ENCODE data around the gene ETF1. TPM values are rescaled to one million over a fixed set of nuclear protein-coding genes. Genes with fewer than 3 reads are reported as not detected.

The ETF1 gene
- total RNA-seq, 1 donor, result 113 TPM

DNA sequence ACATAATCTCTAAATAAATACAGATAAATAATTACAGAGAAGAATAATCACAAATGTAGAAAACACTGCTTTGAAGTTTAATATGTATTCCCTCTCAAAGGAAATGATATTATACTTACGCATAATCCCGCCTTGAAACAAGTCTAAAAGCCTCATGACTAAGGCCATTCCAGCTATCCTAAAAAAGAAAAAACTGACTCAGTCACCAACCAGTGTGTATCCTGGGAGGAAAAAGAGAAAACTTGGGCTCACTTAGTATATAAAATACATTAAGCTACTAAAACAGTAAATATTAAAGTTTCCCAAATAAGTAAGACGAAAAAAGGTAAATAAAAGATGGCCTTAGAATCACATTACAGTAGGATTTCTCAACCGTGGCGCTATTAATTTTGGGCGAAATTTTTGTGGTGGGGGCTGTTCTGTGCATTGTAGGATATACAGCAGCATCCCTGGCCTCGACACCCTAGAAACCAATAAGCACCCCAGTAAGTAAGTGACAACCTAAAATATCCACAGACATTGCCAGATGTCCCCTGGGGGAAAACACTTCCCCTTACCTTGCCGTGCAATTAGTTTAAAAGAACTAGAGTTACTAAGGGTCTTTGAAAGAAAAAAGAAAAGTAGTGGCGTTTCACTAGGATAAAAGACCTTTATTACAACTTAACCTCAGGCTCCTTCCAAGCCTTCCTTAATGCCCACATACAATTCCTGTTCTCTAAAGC is 31.1 kb upstream of the ETF1 start:
- peak; percentile 84 for DNase-seq (ENCODE audit: insufficient read length, low spot score, missing footprints)
- Histone ChIP-seq H3K9me3 (ENCODE audit: low read depth, low read length) (no peaks in the 10 kb centered on the region), H3K27ac (ENCODE audit: low read depth, low read length) (peak overlapping the region; percentile 100), H3K4me2 (ENCODE audit: insufficient read depth, low read length) (peak overlapping the region; percentile 99), H3K27me3 (ENCODE audit: insufficient read depth, low read length) (no peaks in the 10 kb centered on the region), H4K20me1 (ENCODE audit: insufficient read depth, low read length) (peaks cover 18% of the 10 kb centered on the region), H2AFZ (ENCODE audit: low read length) (no peak overlapping the region), H3K4me1 (ENCODE audit: insufficient read depth, low read length) (peaks cover 19% of the 10 kb centered on the region), H3K79me2 (ENCODE audit: insufficient read depth, low read length) (peaks cover 59% of the 10 kb centered on the region), H3K36me3 (ENCODE audit: insufficient read depth, low read length) (peaks cover 48% of the 10 kb centered on the region), H3K4me3 (ENCODE audit: insufficient read depth, low read length) (peak overlapping the region; percentile 99)
- TF ChIP-seq, protein P1, sequence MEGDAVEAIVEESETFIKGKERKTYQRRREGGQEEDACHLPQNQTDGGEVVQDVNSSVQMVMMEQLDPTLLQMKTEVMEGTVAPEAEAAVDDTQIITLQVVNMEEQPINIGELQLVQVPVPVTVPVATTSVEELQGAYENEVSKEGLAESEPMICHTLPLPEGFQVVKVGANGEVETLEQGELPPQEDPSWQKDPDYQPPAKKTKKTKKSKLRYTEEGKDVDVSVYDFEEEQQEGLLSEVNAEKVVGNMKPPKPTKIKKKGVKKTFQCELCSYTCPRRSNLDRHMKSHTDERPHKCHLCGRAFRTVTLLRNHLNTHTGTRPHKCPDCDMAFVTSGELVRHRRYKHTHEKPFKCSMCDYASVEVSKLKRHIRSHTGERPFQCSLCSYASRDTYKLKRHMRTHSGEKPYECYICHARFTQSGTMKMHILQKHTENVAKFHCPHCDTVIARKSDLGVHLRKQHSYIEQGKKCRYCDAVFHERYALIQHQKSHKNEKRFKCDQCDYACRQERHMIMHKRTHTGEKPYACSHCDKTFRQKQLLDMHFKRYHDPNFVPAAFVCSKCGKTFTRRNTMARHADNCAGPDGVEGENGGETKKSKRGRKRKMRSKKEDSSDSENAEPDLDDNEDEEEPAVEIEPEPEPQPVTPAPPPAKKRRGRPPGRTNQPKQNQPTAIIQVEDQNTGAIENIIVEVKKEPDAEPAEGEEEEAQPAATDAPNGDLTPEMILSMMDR (IDR thresholded peaks at IDR 0.05; ENCODE audit: extremely low read depth, low read depth, low read length), result no peak

DNA sequence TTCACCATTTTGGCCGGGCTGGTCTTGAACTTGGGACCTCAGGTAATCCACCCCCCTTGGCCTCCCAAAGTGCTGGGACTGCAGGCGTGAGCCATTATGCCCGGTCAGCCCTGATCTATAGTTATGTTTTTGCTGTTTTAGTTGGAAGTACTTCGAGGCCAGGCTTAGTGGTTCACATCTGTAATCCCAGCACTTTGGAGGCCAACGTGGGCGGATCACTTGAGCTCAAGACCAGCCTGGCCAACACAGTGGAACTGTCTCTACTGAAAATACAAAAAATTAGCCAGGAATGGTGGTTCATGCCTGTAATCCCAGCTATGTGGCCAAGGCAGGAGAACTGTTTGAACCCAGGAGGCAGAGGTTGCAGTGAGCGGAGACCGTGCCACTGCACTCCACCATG is 30.2 kb upstream of the ETF1 start:
- H3K9me3 ChIP-seq (ENCODE audit: low read depth, low read length), result no peaks in the 10 kb centered on the region
- DNase-seq (ENCODE audit: insufficient read length, low spot score, missing footprints), result no peak
- H3K4me2 ChIP-seq (ENCODE audit: insufficient read depth, low read length), result peak overlapping the region; percentile 99
- H3K36me3 ChIP-seq (ENCODE audit: insufficient read depth, low read length), result peaks cover 57% of the 10 kb centered on the region
- no peak overlapping the region for H2AFZ ChIP-seq (ENCODE audit: low read length)
- H3K4me3 ChIP-seq (ENCODE audit: insufficient read depth, low read length), result no peak overlapping the region
- peak overlapping the region; percentile 100 for H3K27ac ChIP-seq (ENCODE audit: low read depth, low read length)
- H4K20me1 ChIP-seq (ENCODE audit: insufficient read depth, low read length), result peaks cover 18% of the 10 kb centered on the region
- H3K27me3 ChIP-seq (ENCODE audit: insufficient read depth, low read length), result no peaks in the 10 kb centered on the region
- TF ChIP-seq, protein P1 (IDR thresholded peaks at IDR 0.05; ENCODE audit: extremely low read depth, low read depth, low read length), result no peak
- H3K4me1 ChIP-seq (ENCODE audit: insufficient read depth, low read length), result peaks cover 27% of the 10 kb centered on the region
- peaks cover 68% of the 10 kb centered on the region for H3K79me2 ChIP-seq (ENCODE audit: insufficient read depth, low read length)

DNA sequence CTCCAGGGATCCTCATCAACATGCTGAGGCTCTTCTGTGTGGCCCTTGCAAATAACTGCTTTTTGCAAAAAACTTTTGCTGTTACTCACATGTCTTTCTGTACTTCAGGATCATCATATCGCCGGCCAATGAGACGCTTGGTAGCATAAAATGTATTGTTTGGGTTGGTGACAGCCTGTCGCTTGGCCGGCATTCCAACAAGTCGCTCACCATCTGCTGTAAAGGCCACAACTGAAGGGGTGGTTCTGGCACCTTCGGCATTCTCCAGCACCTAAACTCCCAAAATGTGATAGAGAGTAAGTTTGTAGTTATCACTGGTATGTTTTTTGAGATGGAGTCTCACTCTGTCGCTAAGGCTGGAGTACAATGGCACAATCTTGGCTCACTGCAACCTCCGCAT is 27.8 kb upstream of the ETF1 start:
- Histone ChIP-seq H3K27me3 (ENCODE audit: insufficient read depth, low read length) (no peaks in the 10 kb centered on the region), H3K27ac (ENCODE audit: low read depth, low read length) (no peak overlapping the region), H3K79me2 (ENCODE audit: insufficient read depth, low read length) (peaks cover 92% of the 10 kb centered on the region), H4K20me1 (ENCODE audit: insufficient read depth, low read length) (peaks cover 18% of the 10 kb centered on the region), H3K4me1 (ENCODE audit: insufficient read depth, low read length) (peaks cover 32% of the 10 kb centered on the region), H3K4me3 (ENCODE audit: insufficient read depth, low read length) (no peak overlapping the region), H2AFZ (ENCODE audit: low read length) (no peak overlapping the region), H3K4me2 (ENCODE audit: insufficient read depth, low read length) (no peak overlapping the region), H3K9me3 (ENCODE audit: low read depth, low read length) (no peaks in the 10 kb centered on the region), H3K36me3 (ENCODE audit: insufficient read depth, low read length) (peaks cover 80% of the 10 kb centered on the region)
- TF ChIP-seq, protein P1 (IDR thresholded peaks at IDR 0.05; ENCODE audit: extremely low read depth, low read depth, low read length), result no peak
- DNase-seq (ENCODE audit: insufficient read length, low spot score, missing footprints), result no peak

DNA sequence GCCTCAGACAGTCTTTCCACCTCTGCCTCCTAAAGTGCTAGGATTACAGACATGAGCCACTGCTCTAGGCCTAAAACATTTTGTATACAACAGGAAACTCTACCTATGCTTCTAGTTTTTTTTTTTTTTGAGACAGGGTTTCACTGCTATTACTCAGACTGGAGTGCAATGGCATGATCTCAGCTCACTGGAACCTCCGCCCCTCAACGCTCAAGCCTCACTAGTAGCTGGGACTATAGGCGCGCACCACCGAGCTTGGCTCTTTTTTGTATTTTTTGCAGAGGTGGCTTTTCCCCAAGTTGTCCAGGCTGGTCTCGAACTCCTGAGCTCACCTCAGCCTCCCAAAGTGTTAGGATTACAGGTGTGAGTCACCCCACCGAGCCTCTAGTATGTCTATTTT is 26.7 kb upstream of the ETF1 start:
- DNase-seq (ENCODE audit: insufficient read length, low spot score, missing footprints), result no peak
- peaks cover 15% of the 10 kb centered on the region for H4K20me1 ChIP-seq (ENCODE audit: insufficient read depth, low read length)

More for the DNA sequence above, 26.7 kb upstream of the ETF1 start:
- Histone ChIP-seq H3K4me1 (ENCODE audit: insufficient read depth, low read length) (peaks cover 32% of the 10 kb centered on the region), H3K27me3 (ENCODE audit: insufficient read depth, low read length) (no peaks in the 10 kb centered on the region), H3K9me3 (ENCODE audit: low read depth, low read length) (no peaks in the 10 kb centered on the region), H3K4me3 (ENCODE audit: insufficient read depth, low read length) (no peak overlapping the region), H3K79me2 (ENCODE audit: insufficient read depth, low read length) (peaks cover 98% of the 10 kb centered on the region), H3K27ac (ENCODE audit: low read depth, low read length) (peak overlapping the region; percentile 36), H3K36me3 (ENCODE audit: insufficient read depth, low read length) (peaks cover 91% of the 10 kb centered on the region), H2AFZ (ENCODE audit: low read length) (no peak overlapping the region), H3K4me2 (ENCODE audit: insufficient read depth, low read length) (no peak overlapping the region)
- TF ChIP-seq, protein P1 (IDR thresholded peaks at IDR 0.05; ENCODE audit: extremely low read depth, low read depth, low read length), result no peak
